K562 (cell line): ENCODE data around the gene CCDC144A. TPM values are rescaled to one million over a fixed set of nuclear protein-coding genes. Genes with fewer than 3 reads are reported as not detected.

Experiments
- ATAC-seq: fragments of 200-7000 bp; cut with Tn5 transposase; 3 replicates; pipeline ENCODE4 v1.9.1; 2020; ENCODE audit warnings: moderate library complexity
- BruUV-seq: library from RNA; stranded (reverse); fragments of 400-500 nt; replicated peaks from 2 replicates; lab custom pipeline; 2021; lab: Mats Ljungman, UMichigan
- CTCF ChIA-PET: fragments of 300-600 bp; formaldehyde crosslinking; extraction: SDS; loops from one replicate; lab custom pipeline; 2021; ENCODE audit warnings: low intra/inter-chr PET ratio; lab: Yijun Ruan, JAX
- POLR2A ChIA-PET: fragments of 300-600, 350-650 bp; sonication (Branson Sonifier 250); formaldehyde crosslinking; extraction: SDS; loops from one replicate; lab custom pipeline; 2021; ENCODE audit warnings: antibody characterized with exemption, inconsistent platforms; lab: Yijun Ruan, JAX
- DNase-seq, 4 experiments: peaks; one replicate each; pipeline versions ENCODE4 v3.0.0 to v3.0.0-alpha.2; 2011 to 2018; ENCODE audit warnings: low spot score in 3 of 4, mixed read lengths in 3 of 4; ENCODE audit errors: extremely low read depth in 1 of 4
- FAIRE-seq: peaks from 2 replicates; lab custom pipeline; 2011; peaks lifted over from hg19 to GRCh38; lab: Jason Lieb, UNC
- H2AFZ ChIP-seq: 2 replicates; pipeline ENCODE4 v1.6.0; 2011; ENCODE audit warnings: low read depth, low read length, control low read depth, inconsistent platforms
- H3K27ac ChIP-seq: fragments of 200-600 bp; 3 replicates; pipeline ENCODE4 v1.8.0; 2011; ENCODE audit warnings: low read depth, mild to moderate bottlenecking, control low read depth, inconsistent platforms, low read length, moderate library complexity, mixed read lengths; ENCODE audit errors: extremely low read depth
- H3K27me3 ChIP-seq, 2 experiments: fragments of 300-600 bp in 1 of 2; 2 replicates in 1 of 2; 3 replicates in 1 of 2; pipeline versions ENCODE4 v1.6.0 to v1.8.0; 2011; ENCODE audit warnings: inconsistent platforms in 2 of 2, low read length in 2 of 2, mild to moderate bottlenecking in 1 of 2, mixed read lengths in 1 of 2, moderate library complexity in 1 of 2; ENCODE audit not compliant: control insufficient read depth in 2 of 2, insufficient read depth in 2 of 2
- H3K36me3 ChIP-seq: fragments of 300-600 bp; 3 replicates; pipeline ENCODE4 v1.8.0; 2011; ENCODE audit warnings: mild to moderate bottlenecking, low read length, inconsistent platforms; ENCODE audit not compliant: control insufficient read depth, insufficient read depth
- H3K4me1 ChIP-seq, 2 experiments: fragments of 200-600 bp in 1 of 2; replicated peaks in 1 of 2; 2 replicates in 1 of 2; 3 replicates in 1 of 2; pipeline versions ENCODE4 v1.5.1 to v1.8.0; 2011; ENCODE audit warnings: inconsistent platforms in 2 of 2, low read length in 2 of 2, mild to moderate bottlenecking in 1 of 2, mixed read lengths in 1 of 2, moderate library complexity in 1 of 2; ENCODE audit not compliant: control insufficient read depth in 2 of 2, insufficient read depth in 2 of 2
- H3K4me2 ChIP-seq: 2 replicates; pipeline ENCODE4 v1.6.1; 2011; ENCODE audit warnings: low read length, control low read depth, inconsistent platforms, mixed read lengths; ENCODE audit not compliant: insufficient read depth
- H3K4me3 ChIP-seq: fragments of 200-600 bp; sonication (generic), shearing (Covaris generic); 2 replicates; pipeline ENCODE4 v1.5.1; 2016; ENCODE audit warnings: control low read depth, inconsistent platforms
- H3K79me2 ChIP-seq: fragments of 200-600 bp; 3 replicates; pipeline ENCODE4 v1.8.0; 2011; ENCODE audit warnings: low read length, inconsistent platforms; ENCODE audit not compliant: control insufficient read depth, insufficient read depth
- H3K9ac ChIP-seq, 2 experiments: 2 replicates each; pipeline versions ENCODE4 v1.6.0 to v1.6.1; 2011; ENCODE audit warnings: low read depth in 2 of 2, low read length in 2 of 2, control low read depth in 1 of 2, inconsistent platforms in 1 of 2, mild to moderate bottlenecking in 1 of 2, mixed read lengths in 1 of 2; ENCODE audit not compliant: insufficient read depth in 1 of 2
- H3K9me1 ChIP-seq: one replicate; pipeline ENCODE4 v1.6.0; 2011; ENCODE audit warnings: inconsistent platforms, mild to moderate bottlenecking, low read length, moderate library complexity; ENCODE audit not compliant: control insufficient read depth, insufficient read depth
- H3K9me3 ChIP-seq: replicated peaks from 2 replicates; pipeline ENCODE4 v1.5.1; 2011; ENCODE audit warnings: low read depth, low read length, inconsistent platforms; ENCODE audit not compliant: control insufficient read depth, insufficient read depth
- H4K20me1 ChIP-seq: replicated peaks from 2 replicates; pipeline ENCODE4 v1.6.1; 2011; ENCODE audit warnings: low read length, inconsistent platforms, mixed read lengths; ENCODE audit not compliant: control insufficient read depth, insufficient read depth
- ATF2 ChIP-seq: sonication (generic); formaldehyde crosslinking; IDR thresholded peaks from 2 replicates; pipeline ENCODE4 v1.8.1; 2022; ENCODE audit warnings: missing genetic modification reagents
- ATF7 ChIP-seq: fragments of 450-650 bp; IDR thresholded peaks from 2 replicates; pipeline ENCODE4 v1.7.1; 2014; ENCODE audit warnings: mild to moderate bottlenecking, moderate library complexity
- CREB1 ChIP-seq, 2 experiments: sonication (generic) in 1 of 2; formaldehyde crosslinking in 1 of 2; IDR thresholded peaks; 2 replicates each; pipeline versions ENCODE4 v1.6.1 to v1.8.0; 2012 to 2022; ENCODE audit warnings: inconsistent platforms in 1 of 2, mild to moderate bottlenecking in 1 of 2, missing genetic modification reagents in 1 of 2, moderate library complexity in 1 of 2
- GTF3C2 ChIP-seq: IDR thresholded peaks from 3 replicates; pipeline ENCODE4 v1.6.1; 2011; ENCODE audit warnings: borderline replicate concordance, mild to moderate bottlenecking, moderate library complexity; ENCODE audit not compliant: insufficient read length; ENCODE audit errors: extremely low read depth
- MED1 ChIP-seq: sonication (generic); formaldehyde crosslinking; IDR thresholded peaks from 2 replicates; pipeline ENCODE4 v1.8.1; 2023; ENCODE audit warnings: missing genetic modification reagents, borderline replicate concordance
- NCOR1 ChIP-seq: fragments of 450-650 bp; IDR thresholded peaks from 2 replicates; pipeline ENCODE4 v1.6.1; 2016; ENCODE audit warnings: mild to moderate bottlenecking, moderate library complexity
- PCBP1 ChIP-seq: fragments of 200-400 bp; formaldehyde crosslinking; IDR thresholded peaks from 2 replicates; pipeline ENCODE4 v1.6.1; 2018; ENCODE audit warnings: mild to moderate bottlenecking, low read depth, low read length; ENCODE audit not compliant: poor library complexity, severe bottlenecking
- PKNOX1 ChIP-seq: fragments of 450-650 bp; IDR thresholded peaks from 2 replicates; pipeline ENCODE4 v1.6.1; 2016
- POLR2AphosphoS5 ChIP-seq: IDR thresholded peaks from 2 replicates; pipeline ENCODE4 v1.6.1; 2011; ENCODE audit warnings: mild to moderate bottlenecking, low read depth, low read length, moderate library complexity; ENCODE audit not compliant: control insufficient read depth, insufficient read depth
- RAD21 ChIP-seq, 2 experiments: fragments of 250-450 bp in 1 of 2; fragments of 450-650 bp in 1 of 2; sonication (Bioruptor Pico) in 1 of 2; formaldehyde crosslinking in 1 of 2; IDR thresholded peaks in 1 of 2; conservative IDR thresholded peaks in 1 of 2; 2 replicates each; pipeline versions ENCODE4 v1.4.0 to v1.8.0; 2020 to 2022; ENCODE audit warnings: mild to moderate bottlenecking in 2 of 2, moderate library complexity in 1 of 2
- THRA ChIP-seq: fragments of 450-650 bp; IDR thresholded peaks from 2 replicates; pipeline ENCODE4 v1.6.1; 2017; ENCODE audit warnings: mild to moderate bottlenecking, moderate library complexity
- TRIM28 ChIP-seq: fragments of 450-650 bp; IDR thresholded peaks from 2 replicates; pipeline ENCODE4 v1.6.1; 2017
- ZNF140 ChIP-seq: fragments of 250-450 bp; sonication (Bioruptor Pico); IDR thresholded peaks from 2 replicates; pipeline ENCODE4 v1.8.0; 2021; ENCODE audit warnings: moderate library complexity, mild to moderate bottlenecking, inconsistent platforms
- WGBS: fragments of 100-300 bp; shearing (Covaris generic); methylation state at CpG from one replicate; pipeline ENCODE4 v1.1.6; 2016; ENCODE audit warnings: low coverage, mixed read lengths; ENCODE audit not compliant: insufficient coverage; ENCODE audit errors: missing lambda C conversion rate; 5-methylcytosine and 5-hydroxymethylcytosine counted together
- in situ Hi-C: fragments of 300-500 bp; cut with MboI; formaldehyde crosslinking; loops from 4 replicates; pipeline ENCODE4 v1.15.0; 2018; ENCODE audit warnings: inconsistent platforms, mixed read lengths
- intact Hi-C: fragments of 100-400 bp; cut with micrococcal nuclease; formaldehyde crosslinking; loops from 2 replicates; pipeline ENCODE4 v1.14.2; 2022
- polyA plus RNA-seq, 8 experiments: library from polyadenylated mRNA; depleted of rRNA in 4 of 8; stranded (reverse) in 5 of 8; unstranded in 3 of 8; fragments of >200 nt; fragmentation: Nextera tagmentation in 2 of 8; fragmentation: Illumina TruSeq in 1 of 8; extraction: Ambion mirVana in 2 of 8; extraction: Trizol in 1 of 8; gene quantifications; 2 replicates each; pipeline versions ENCODE4 v1.2.1 to v1.2.3, GENCODE V29; 2011 to 2014; ENCODE audit warnings: inconsistent platforms in 1 of 8, missing spikeins in 1 of 8
- total RNA-seq, 7 experiments: library from RNA; depleted of rRNA in 6 of 7; stranded (reverse); fragments of >200 nt in 6 of 7; fragmentation: Illumina TruSeq in 2 of 7; extraction: Trizol in 2 of 7; gene quantifications; 2 replicates each; pipeline versions ENCODE4 v1.2.1 to v1.2.3, GENCODE V29; 2011 to 2021; ENCODE audit warnings: low replicate concordance in 1 of 7

CCDC144A gene
- total and polyA plus RNA-seq, 9 of the 15 experiments (the other 6 are each of a cell fraction or from before 2014, with no cell fraction given): 0.03 to 0.76 (median 0.36) TPM

GRCh38 chr17:16818821-16819683, 129.0 kb downstream of the CCDC144A start:
- no peak overlapping the region for H3K27ac ChIP-seq
- no peaks in the 10 kb centered on the region; a peak in 2 of 5 replicates for H3K4me1 ChIP-seq
- under 1% methylated on average over 22 of the region's 23 CpGs for WGBS
- no peak overlapping the region for H2AFZ ChIP-seq
- DNase-seq: peak; percentile 18 to 34 (median 23)
- ChIA-PET POLR2A (no interaction called here), CTCF (no interaction called here)
- no peak overlapping the region for H3K4me2 ChIP-seq
- H4K20me1 ChIP-seq: no peaks in the 10 kb centered on the region
- FAIRE-seq: peak; percentile 11
- peak; percentile 59 for ATAC-seq
- no peaks in the 10 kb centered on the region for H3K36me3 ChIP-seq
- H3K9ac ChIP-seq: no peak overlapping the region
- no peaks in the 10 kb centered on the region for H3K79me2 ChIP-seq
- H3K9me1 ChIP-seq: no peaks in the 10 kb centered on the region
- no peaks in the 10 kb centered on the region for H3K9me3 ChIP-seq
- peaks cover 9 to 54% of the 10 kb centered on the region in 2 experiments; a peak in 3 of 5 replicates for H3K27me3 ChIP-seq
- BruUV-seq: no TSS peak
- intact Hi-C loops: no loop called here
- in situ Hi-C loops: loop anchor here (10.0 kb wide), 1 partner anchor 1626 kb away; no protein-coding TSS in a partner anchor
- H3K4me3 ChIP-seq: no peak overlapping the region
- TF ChIP-seq CREB1 (IDR thresholded peaks at IDR 0.05) (no peak), CREB1 (CRISPR knock-in tag; IDR thresholded peaks at IDR 0.05) (no peak), ATF2 (CRISPR knock-in tag) (no peak), PKNOX1 (peak; percentile 9; the same call in 1 of the 2 replicates), ZNF140 (CRISPR knock-in tag) (no peak), ATF7 (no peak), POLR2AphosphoS5 (no peak), TRIM28 (no peak), NCOR1 (no peak), GTF3C2 (no peak), THRA (no peak), MED1 (CRISPR knock-in tag) (no peak), PCBP1 (no peak), RAD21 (CRISPR knock-in tag; conservative IDR thresholded peaks at IDR 0.05 in 1 of 2, IDR thresholded peaks at IDR 0.05 in 1 of 2) (peak in 1 of 2 experiments; percentile 40; a peak in 2 of 4 replicates)
